Measurements from ENCODE around the gene UBL4A. TPM values are rescaled to one million over a fixed set of nuclear protein-coding genes. Genes with fewer than 3 reads are reported as not detected.
"Not testable (repeated sequence)": the region's sequence is repeated elsewhere in the genome, so short reads cannot be mapped to it uniquely, and the experiment has no call there.

Gene UBL4A
- total and polyA plus RNA-seq, 3 experiments from 2014 or later: 55.3 to 64.3 (median 58.9) TPM

DNA sequence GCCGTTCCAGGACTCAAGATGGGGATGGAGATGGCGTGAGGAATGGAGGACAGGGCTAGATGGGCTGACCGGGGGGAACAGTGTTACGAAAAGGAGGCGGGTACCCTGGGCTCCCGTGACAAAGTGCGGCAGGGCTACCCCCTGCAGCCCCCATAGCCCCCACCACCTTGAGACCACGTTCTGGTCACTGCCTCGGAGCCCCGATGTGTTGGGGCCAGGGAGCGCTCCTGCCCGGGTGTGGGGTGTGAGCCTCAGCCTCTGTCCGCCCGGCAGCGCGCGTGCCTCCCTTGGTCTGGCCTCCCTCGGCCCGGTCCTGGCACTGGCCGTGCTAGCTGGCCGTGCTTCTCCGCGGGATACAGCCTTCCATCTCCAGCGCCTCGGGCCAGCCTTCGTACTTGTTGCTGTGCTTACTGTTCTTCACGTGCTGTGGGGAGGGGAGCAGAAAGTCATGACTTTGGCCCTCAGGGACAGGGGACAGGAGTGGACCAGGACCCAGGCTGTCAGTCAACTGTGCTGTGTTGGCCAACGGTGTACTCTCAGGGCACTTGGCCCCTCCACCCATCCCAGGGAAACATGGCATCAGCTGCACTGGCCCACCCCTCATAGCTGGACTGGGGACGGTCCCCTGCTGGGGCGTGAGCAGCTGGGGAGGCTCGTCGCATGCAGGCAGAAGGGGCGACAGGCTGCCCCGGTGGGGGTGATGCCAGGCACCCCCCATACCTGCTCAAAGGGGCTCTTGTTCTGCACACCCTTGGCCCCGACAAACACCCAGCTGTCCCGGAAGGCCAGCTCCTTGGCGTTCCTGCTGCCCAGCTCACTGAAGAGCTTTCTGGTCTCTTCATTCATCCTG is 20.3 kb upstream of the UBL4A start:
- peaks cover 4% of the 10 kb centered on the region for H3K36me3 ChIP-seq (ENCODE audit: insufficient read depth, low read length)
- POLR2A ChIA-PET: no interaction called here
- DNase-seq: no peak
- no peak overlapping the region for H3K4me3 ChIP-seq (ENCODE audit: low read length)
- H3K9me3 ChIP-seq (ENCODE audit: low read length): no peaks in the 10 kb centered on the region
- peaks cover 9 to 11% (median 10%) of the 10 kb centered on the region in 3 donors for H3K4me1 Mint-ChIP-seq
- no peaks in the 10 kb centered on the region for H3K27me3 ChIP-seq (ENCODE audit: insufficient read depth, low read length, poor library complexity, severe bottlenecking)
- CTCF ChIA-PET: no interaction called here
- H3K27ac ChIP-seq (ENCODE audit: low read depth, low read length): no peak overlapping the region
- peaks cover 0 to 2% (median 0%) of the 10 kb centered on the region in 5 donors for H3K9me3 Mint-ChIP-seq
- H3K36me3 Mint-ChIP-seq: peaks cover 6 to 32% (median 9%) of the 10 kb centered on the region in 3 donors
- H3K27me3 Mint-ChIP-seq: peaks cover 0 to 1% of the 10 kb centered on the region in 2 donors
- H3K27ac Mint-ChIP-seq: peak overlapping the region in 1 of 8 donors; percentile 85
- H3K4me1 ChIP-seq (ENCODE audit: insufficient read depth, low read length): peaks cover 8% of the 10 kb centered on the region
- no peak overlapping the region for H3K4me3 Mint-ChIP-seq

DNA sequence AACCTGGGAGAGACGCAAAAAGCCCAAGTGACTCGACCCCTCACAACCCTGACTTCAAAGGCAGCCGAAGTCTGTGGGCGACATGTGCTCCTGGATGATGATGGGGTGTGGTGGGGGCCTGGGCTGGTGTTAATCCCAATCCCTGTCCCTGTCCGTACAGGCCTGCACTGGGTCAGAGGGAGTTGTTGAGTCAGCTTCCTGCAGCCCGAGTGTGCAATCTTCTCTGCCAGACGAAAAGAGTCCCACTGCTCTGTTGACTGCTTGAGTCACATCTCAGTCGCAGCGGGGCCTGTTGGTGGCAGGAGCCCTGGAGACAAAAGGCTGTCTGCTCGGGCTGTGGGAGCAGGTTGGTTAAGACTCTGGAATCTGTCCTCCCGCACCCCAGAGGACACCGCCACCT is 19.3 kb upstream of the UBL4A start:
- POLR2A ChIA-PET: no interaction called here
- Mint-ChIP-seq H3K27ac (no peak overlapping the region), H3K4me3 (no peak overlapping the region), H3K9me3 (peaks cover 0 to 2% (median 0%) of the 10 kb centered on the region in 5 donors), H3K36me3 (peaks cover 6 to 29% (median 7%) of the 10 kb centered on the region in 3 donors), H3K4me1 (peaks cover under 1 to 1% (median under 1%) of the 10 kb centered on the region in 3 donors), H3K27me3 (peaks cover 0 to 1% of the 10 kb centered on the region in 2 donors)
- Histone ChIP-seq H3K27ac (ENCODE audit: low read depth, low read length) (no peak overlapping the region), H3K36me3 (ENCODE audit: insufficient read depth, low read length) (peaks cover 4% of the 10 kb centered on the region), H3K4me3 (ENCODE audit: low read length) (no peak overlapping the region), H3K9me3 (ENCODE audit: low read length) (no peaks in the 10 kb centered on the region), H3K27me3 (ENCODE audit: insufficient read depth, low read length, poor library complexity, severe bottlenecking) (no peaks in the 10 kb centered on the region), H3K4me1 (ENCODE audit: insufficient read depth, low read length) (no peaks in the 10 kb centered on the region)
- DNase-seq: no peak
- CTCF ChIA-PET: no interaction called here

DNA sequence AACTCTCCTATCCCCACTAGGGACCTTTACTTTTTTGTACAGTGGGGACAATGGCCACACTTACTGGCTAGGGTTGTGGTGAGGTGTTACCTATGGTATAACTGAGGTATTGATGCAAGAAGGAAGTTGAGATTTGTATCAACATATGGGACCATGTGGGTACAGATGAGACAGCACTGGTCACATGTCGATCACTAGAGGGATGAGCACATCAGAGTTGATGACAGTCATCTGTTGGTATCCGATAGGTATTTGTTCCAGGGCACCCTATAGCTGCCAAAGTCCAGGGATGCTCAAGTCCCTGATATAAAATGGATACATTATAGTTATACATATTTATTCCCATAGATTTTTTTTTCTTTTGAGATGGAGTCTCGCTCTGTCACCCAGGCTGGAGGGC is 16.6 kb upstream of the UBL4A start:
- H3K36me3 ChIP-seq (ENCODE audit: insufficient read depth, low read length): peaks cover 4% of the 10 kb centered on the region
- H3K27me3 Mint-ChIP-seq: peaks cover 0 to 1% of the 10 kb centered on the region in 2 donors
- H3K27me3 ChIP-seq (ENCODE audit: insufficient read depth, low read length, poor library complexity, severe bottlenecking): no peaks in the 10 kb centered on the region
- no peaks in the 10 kb centered on the region for H3K9me3 Mint-ChIP-seq
- DNase-seq: no peak
- H3K4me1 ChIP-seq (ENCODE audit: insufficient read depth, low read length): no peaks in the 10 kb centered on the region
- peaks cover 0 to 13% (median 0%) of the 10 kb centered on the region in 3 donors for H3K36me3 Mint-ChIP-seq
- H3K4me1 Mint-ChIP-seq: no peaks in the 10 kb centered on the region
- no peak overlapping the region for H3K27ac ChIP-seq (ENCODE audit: low read depth, low read length)
- no peak overlapping the region for H3K4me3 Mint-ChIP-seq
- H3K4me3 ChIP-seq (ENCODE audit: low read length): no peak overlapping the region
- POLR2A ChIA-PET: interaction anchor here (0.7 kb wide), 1 partner anchor 8 kb away, joined by 8 read pairs; no protein-coding TSS in a partner anchor
- CTCF ChIA-PET: no interaction called here
- no peak overlapping the region for H3K27ac Mint-ChIP-seq
- H3K9me3 ChIP-seq (ENCODE audit: low read length): no peaks in the 10 kb centered on the region

DNA sequence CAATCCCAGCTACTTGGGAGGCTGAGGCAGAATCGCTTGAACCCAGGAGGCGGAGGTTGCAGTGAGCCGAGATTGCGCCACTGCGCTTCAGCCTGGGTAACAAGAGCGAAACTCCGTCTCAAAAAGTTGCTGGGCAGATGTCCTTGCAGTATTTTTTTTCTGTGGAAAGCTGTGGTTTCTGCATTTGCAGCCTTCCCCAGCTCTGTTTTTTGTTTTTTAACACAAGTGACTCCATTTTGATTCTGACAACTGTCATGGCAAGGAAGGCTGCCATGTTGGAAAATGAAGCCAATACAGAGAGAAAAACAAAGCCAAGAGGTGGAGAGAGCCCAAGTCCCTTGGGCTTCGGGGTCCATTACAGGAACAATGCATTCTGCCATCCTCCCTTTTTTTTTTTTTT is 15.7 kb upstream of the UBL4A start:
- ChIA-PET CTCF (no interaction called here), POLR2A (interaction anchor here (0.7 kb wide), 1 partner anchor 9 kb away, joined by 8 read pairs; no protein-coding TSS in a partner anchor)
- H3K9me3 Mint-ChIP-seq: no peaks in the 10 kb centered on the region
- peaks cover 0 to 13% (median 0%) of the 10 kb centered on the region in 3 donors for H3K36me3 Mint-ChIP-seq
- H3K36me3 ChIP-seq (ENCODE audit: insufficient read depth, low read length): peaks cover 4% of the 10 kb centered on the region
- no peaks in the 10 kb centered on the region for H3K4me1 ChIP-seq (ENCODE audit: insufficient read depth, low read length)
- peaks cover 0 to 1% of the 10 kb centered on the region in 2 donors for H3K27me3 Mint-ChIP-seq
- H3K27ac ChIP-seq (ENCODE audit: low read depth, low read length): no peak overlapping the region
- DNase-seq: no peak
- no peaks in the 10 kb centered on the region for H3K27me3 ChIP-seq (ENCODE audit: insufficient read depth, low read length, poor library complexity, severe bottlenecking)
- H3K27ac Mint-ChIP-seq: no peak overlapping the region
- H3K4me3 Mint-ChIP-seq: no peak overlapping the region
- no peaks in the 10 kb centered on the region for H3K4me1 Mint-ChIP-seq
- no peak overlapping the region for H3K4me3 ChIP-seq (ENCODE audit: low read length)
- H3K9me3 ChIP-seq (ENCODE audit: low read length): no peaks in the 10 kb centered on the region

DNA sequence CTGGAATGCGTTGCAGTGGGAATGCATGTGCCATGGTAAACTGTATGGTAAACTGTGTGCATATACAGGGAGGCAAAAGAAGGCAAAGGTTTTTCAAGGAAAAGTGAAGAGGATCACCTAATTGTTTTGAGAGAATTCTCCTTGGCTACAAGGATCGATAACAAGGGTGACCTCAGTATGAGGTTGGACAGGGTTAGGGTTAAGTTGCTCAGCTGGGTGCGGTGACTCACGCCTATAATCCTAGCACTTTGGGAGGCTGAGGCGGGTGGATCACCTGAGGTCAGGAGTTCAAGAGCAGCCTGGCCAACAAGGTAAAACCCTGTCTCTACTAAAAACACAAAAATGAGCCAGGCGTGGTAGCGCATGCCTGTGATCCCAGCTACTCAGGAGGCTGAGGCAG is 15.0 kb upstream of the UBL4A start:
- H3K36me3 Mint-ChIP-seq; H3K9me3 Mint-ChIP-seq; DNase-seq; H3K27me3 ChIP-seq (ENCODE audit: insufficient read depth, low read length, poor library complexity, severe bottlenecking); H3K9me3 ChIP-seq (ENCODE audit: low read length); CTCF ChIA-PET; H3K4me3 Mint-ChIP-seq; H3K27ac ChIP-seq (ENCODE audit: low read depth, low read length); H3K27me3 Mint-ChIP-seq; POLR2A ChIA-PET; H3K4me1 Mint-ChIP-seq; H3K27ac Mint-ChIP-seq; H3K4me1 ChIP-seq (ENCODE audit: insufficient read depth, low read length); H3K4me3 ChIP-seq (ENCODE audit: low read length); H3K36me3 ChIP-seq (ENCODE audit: insufficient read depth, low read length): not testable (repeated sequence)

DNA sequence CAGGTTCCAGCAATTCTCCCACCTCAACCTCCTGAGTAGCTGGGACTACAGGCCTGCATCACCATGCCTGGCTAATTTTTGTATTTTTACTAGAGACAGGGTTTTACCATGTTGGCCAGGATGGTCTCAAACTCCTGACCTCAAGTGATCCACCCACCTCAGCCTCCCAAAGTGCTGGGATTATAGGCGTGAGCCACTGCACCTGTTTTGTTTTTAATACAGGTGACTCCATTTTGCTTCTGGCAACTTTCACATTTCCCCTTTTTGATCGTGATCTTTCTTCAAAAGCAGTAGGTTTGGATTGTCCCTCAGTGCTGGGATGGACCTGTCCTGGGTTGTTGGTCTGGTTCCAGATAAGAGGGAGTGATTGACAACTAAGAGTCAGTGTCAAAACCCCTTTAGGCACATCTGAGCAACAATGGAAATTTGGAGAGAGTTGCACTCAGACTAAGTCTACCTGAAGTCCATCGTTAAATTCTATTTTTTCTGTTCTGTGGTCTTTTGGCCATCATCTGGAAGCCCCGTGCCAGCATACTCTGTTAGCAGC is 10.2 kb upstream of the UBL4A start:
- H3K9me3 ChIP-seq (ENCODE audit: low read length); H3K4me1 Mint-ChIP-seq; H3K36me3 Mint-ChIP-seq; H3K4me1 ChIP-seq (ENCODE audit: insufficient read depth, low read length); H3K36me3 ChIP-seq (ENCODE audit: insufficient read depth, low read length); H3K27ac ChIP-seq (ENCODE audit: low read depth, low read length); H3K27me3 ChIP-seq (ENCODE audit: insufficient read depth, low read length, poor library complexity, severe bottlenecking); H3K9me3 Mint-ChIP-seq; CTCF ChIA-PET; H3K4me3 Mint-ChIP-seq; DNase-seq; H3K4me3 ChIP-seq (ENCODE audit: low read length); H3K27me3 Mint-ChIP-seq: not testable (repeated sequence)
- POLR2A ChIA-PET: interaction anchor here (0.6 to 0.7 kb wide), 2 partner anchors 11 to 28 kb away, joined by 3 read pairs; no protein-coding TSS in a partner anchor
- H3K27ac Mint-ChIP-seq: peak overlapping the region in 1 of 8 donors; percentile 60

DNA sequence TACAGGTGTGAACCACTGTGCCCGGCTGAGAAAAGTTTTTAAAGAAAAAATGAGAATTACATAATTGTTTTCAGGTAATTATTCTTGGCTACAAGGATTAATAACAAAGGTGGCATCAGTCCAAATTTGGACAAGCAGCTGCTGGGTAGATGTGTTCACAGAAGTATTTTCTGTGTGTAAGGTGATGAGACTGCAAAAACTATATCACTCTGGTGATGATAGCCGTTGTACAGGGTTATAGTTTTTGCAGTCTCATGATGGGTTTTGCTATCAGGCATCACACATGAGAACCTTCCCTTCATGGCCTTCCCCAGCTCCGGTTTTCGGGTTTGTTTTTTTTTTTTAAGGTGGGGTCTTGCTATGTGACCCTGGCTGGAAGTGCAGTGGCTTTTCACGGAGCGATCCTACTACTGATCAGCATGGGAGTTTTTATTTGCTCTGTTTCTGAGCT is 9.1 kb upstream of the UBL4A start:
- POLR2A ChIA-PET: interaction anchor here (0.6 kb wide), 1 partner anchor 13 kb away, joined by 4 read pairs; no protein-coding TSS in a partner anchor

DNA sequence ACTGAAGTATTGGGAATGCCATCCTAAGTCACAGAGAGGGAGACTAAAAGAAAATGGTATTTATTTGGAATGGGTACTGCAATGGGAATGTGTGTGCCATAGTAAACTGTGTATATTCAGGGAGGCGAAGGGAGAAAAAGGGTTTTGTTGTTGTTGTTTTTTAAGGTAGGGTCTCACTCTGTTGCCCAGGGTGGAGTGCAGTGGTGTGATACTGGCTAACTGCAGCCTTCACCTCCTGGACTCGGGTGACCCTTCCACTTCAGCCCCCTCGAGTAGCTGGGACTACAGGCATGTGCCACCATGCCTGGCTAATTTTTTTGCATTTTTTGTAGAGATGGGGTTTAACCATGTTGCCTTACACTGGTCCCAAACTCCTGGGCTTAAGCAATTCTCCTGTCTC is 8.3 kb upstream of the UBL4A start:
- Histone ChIP-seq H3K36me3 (ENCODE audit: insufficient read depth, low read length) (no peaks in the 10 kb centered on the region), H3K4me1 (ENCODE audit: insufficient read depth, low read length) (peaks cover under 1% of the 10 kb centered on the region), H3K27me3 (ENCODE audit: insufficient read depth, low read length, poor library complexity, severe bottlenecking) (no peaks in the 10 kb centered on the region), H3K27ac (ENCODE audit: low read depth, low read length) (peak overlapping the region; percentile 47), H3K9me3 (ENCODE audit: low read length) (no peaks in the 10 kb centered on the region), H3K4me3 (ENCODE audit: low read length) (no peak overlapping the region)
- H3K36me3 Mint-ChIP-seq: peaks cover 0 to 5% (median 0%) of the 10 kb centered on the region in 3 donors
- H3K9me3 Mint-ChIP-seq: no peaks in the 10 kb centered on the region
- DNase-seq: no peak
- no peak overlapping the region for H3K4me3 Mint-ChIP-seq
- CTCF ChIA-PET: no interaction called here
- H3K27me3 Mint-ChIP-seq: no peaks in the 10 kb centered on the region
- no peak overlapping the region for H3K27ac Mint-ChIP-seq
- peaks cover 2 to 4% (median 3%) of the 10 kb centered on the region in 3 donors for H3K4me1 Mint-ChIP-seq
- POLR2A ChIA-PET: no interaction called here

More for the DNA sequence above, 9.1 kb upstream of the UBL4A start:
- Mint-ChIP-seq H3K4me1 (peaks cover 0 to 2% (median 0%) of the 10 kb centered on the region in 3 donors), H3K4me3 (no peak overlapping the region), H3K9me3 (no peaks in the 10 kb centered on the region), H3K27ac (no peak overlapping the region), H3K27me3 (no peaks in the 10 kb centered on the region), H3K36me3 (peaks cover 0 to 3% (median 0%) of the 10 kb centered on the region in 3 donors)
- CTCF ChIA-PET: no interaction called here
- no peaks in the 10 kb centered on the region for H3K36me3 ChIP-seq (ENCODE audit: insufficient read depth, low read length)
- no peak overlapping the region for H3K4me3 ChIP-seq (ENCODE audit: low read length)
- no peaks in the 10 kb centered on the region for H3K4me1 ChIP-seq (ENCODE audit: insufficient read depth, low read length)
- no peaks in the 10 kb centered on the region for H3K27me3 ChIP-seq (ENCODE audit: insufficient read depth, low read length, poor library complexity, severe bottlenecking)
- H3K27ac ChIP-seq (ENCODE audit: low read depth, low read length): peak overlapping the region; percentile 57
- DNase-seq: no peak
- no peaks in the 10 kb centered on the region for H3K9me3 ChIP-seq (ENCODE audit: low read length)
